Activated T-cell treated with anti-CD3 and anti-CD28 coated beads, Interleukin-2, amount 50 U/mL, for 4 hours (primary cell): ENCODE results near the gene TMEM132D. TPM values are rescaled to one million over a fixed set of nuclear protein-coding genes. Genes with fewer than 3 reads are reported as not detected.

Source experiments
- ATAC-seq, 2 donors: fragments of 200-7000 bp; cut with Tn5 transposase; one replicate each; pipeline ENCODE4 v1.10.0; 2021
- DNase-seq: peaks from one replicate; pipeline ENCODE4 v3.0.0-alpha.2; 2020
- H3K27me3 Mint-ChIP-seq: one replicate; pipeline ENCODE4 v1.8.0; 2021; ENCODE audit warnings: low read depth, mixed read lengths
- H3K36me3 Mint-ChIP-seq: one replicate; pipeline ENCODE4 v1.8.0; 2022; ENCODE audit warnings: mixed read lengths; ENCODE audit not compliant: insufficient read depth
- H3K4me1 Mint-ChIP-seq: one replicate; pipeline ENCODE4 v1.8.0; 2021; ENCODE audit warnings: low read depth, mixed read lengths
- H3K4me3 Mint-ChIP-seq: one replicate; pipeline ENCODE4 v1.8.0; 2021; ENCODE audit warnings: mild to moderate bottlenecking, moderate library complexity, mixed read lengths
- H3K9me3 Mint-ChIP-seq: one replicate; pipeline ENCODE4 v1.8.0; 2021; ENCODE audit warnings: mixed read lengths
- total RNA-seq, 3 donors: library from RNA; stranded (reverse); gene quantifications; one replicate each; pipeline ENCODE4 v1.2.1, GENCODE V29; 2021

Gene TMEM132D
- total RNA-seq, 3 donors from 2014 or later: not detected

GRCh38 chr12:129772501-129773493 is 131.0 kb downstream of the TMEM132D start:
- Mint-ChIP-seq H3K36me3 (no peaks in the 10 kb centered on the region), H3K4me3 (no peak overlapping the region), H3K4me1 (no peaks in the 10 kb centered on the region), H3K9me3 (peaks cover 5% of the 10 kb centered on the region), H3K27me3 (no peaks in the 10 kb centered on the region)
- DNase-seq (no peak), ATAC-seq (no peak)

DNA sequence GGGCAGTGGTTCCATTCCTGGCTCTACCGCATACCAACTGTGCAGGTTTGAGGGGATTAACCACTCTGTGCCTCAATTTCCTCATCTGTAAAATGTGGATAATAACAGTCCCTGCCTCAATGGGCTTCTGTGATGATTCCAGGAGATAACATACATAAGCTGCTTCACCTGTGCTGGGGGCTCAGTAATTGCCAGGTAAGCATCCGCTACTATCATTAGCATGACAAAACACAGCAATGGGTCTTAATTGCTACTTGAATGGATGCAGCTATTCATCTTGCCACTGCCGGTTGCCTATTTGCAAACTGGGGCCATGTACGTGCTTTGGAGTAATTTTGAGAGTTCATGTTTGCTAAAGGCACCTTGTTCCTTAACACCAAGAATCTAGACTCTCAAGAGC is 132.6 kb downstream of the TMEM132D start:
- DNase-seq: no peak
- no peak for ATAC-seq
- H3K4me3 Mint-ChIP-seq: no peak overlapping the region
- H3K27me3 Mint-ChIP-seq: peaks cover 2% of the 10 kb centered on the region
- H3K4me1 Mint-ChIP-seq: no peaks in the 10 kb centered on the region
- H3K9me3 Mint-ChIP-seq: peaks cover 14% of the 10 kb centered on the region
- no peaks in the 10 kb centered on the region for H3K36me3 Mint-ChIP-seq

DNA sequence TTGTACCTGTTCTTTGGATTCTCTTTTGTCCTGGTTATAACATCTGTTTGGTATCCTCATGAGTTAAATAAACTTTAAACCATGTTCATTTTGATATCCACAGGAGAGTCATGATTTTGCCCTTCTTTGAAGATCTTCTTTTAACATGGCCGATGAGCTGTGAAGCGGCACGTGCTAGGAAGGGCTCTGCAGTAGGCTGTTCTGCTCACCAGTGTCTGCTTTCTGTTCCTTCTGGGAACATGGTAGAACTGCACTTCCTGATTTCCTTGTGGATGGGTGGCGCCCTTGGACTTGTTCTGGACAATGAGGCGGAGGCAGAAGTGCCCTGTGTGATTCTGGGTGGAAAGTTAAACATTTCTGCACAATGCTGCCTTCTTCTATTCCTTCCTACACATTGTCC is 138.1 kb downstream of the TMEM132D start:
- H3K4me3 Mint-ChIP-seq: no peak overlapping the region
- H3K4me1 Mint-ChIP-seq: no peaks in the 10 kb centered on the region
- DNase-seq (no peak), ATAC-seq (no peak)
- peaks cover 19% of the 10 kb centered on the region for H3K9me3 Mint-ChIP-seq
- H3K27me3 Mint-ChIP-seq: peaks cover 2% of the 10 kb centered on the region
- no peaks in the 10 kb centered on the region for H3K36me3 Mint-ChIP-seq

DNA sequence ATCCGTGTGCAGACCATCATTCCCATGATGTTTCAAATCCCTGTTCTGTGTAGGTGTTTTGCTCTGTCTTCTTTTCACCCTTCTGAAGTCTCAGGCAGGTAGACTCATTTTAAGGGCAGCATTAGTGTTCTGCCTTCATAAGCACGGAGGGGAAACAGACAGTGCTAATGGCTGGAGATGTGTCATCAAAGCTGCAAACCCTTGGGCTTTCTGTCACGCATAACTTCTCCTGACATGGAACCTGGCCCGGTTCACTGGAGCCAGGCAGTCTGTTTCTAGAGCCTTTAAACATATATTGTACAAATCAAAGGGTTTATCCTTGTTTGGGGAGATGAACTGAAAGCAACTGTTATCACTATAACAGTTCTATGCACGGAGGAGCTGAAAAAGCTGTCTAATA is 141.4 kb downstream of the TMEM132D start:
- H3K9me3 Mint-ChIP-seq: peaks cover 16% of the 10 kb centered on the region

DNA sequence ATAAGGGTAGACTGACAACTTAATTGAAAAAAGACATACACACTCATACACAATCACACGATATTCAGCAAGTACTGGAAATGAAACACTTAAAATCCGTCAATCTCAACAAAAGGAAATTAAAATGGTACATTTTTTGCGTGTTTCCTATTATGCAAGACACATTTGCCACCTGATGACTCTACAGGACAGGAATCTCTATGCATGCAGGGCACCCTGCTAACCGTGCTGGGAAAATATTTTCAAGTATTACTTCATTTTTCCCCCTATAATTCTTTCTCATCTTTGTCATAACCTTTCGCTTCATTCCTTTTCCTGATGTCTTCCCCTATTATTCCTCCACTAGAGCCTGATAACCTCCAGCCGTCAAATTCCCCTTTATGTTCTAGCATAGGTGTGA is 150.2 kb downstream of the TMEM132D start:
- Mint-ChIP-seq H3K4me1 (no peaks in the 10 kb centered on the region), H3K27me3 (no peaks in the 10 kb centered on the region), H3K4me3 (no peak overlapping the region), H3K9me3 (no peaks in the 10 kb centered on the region), H3K36me3 (no peaks in the 10 kb centered on the region)
- no peak for ATAC-seq
- no peak for DNase-seq

More for the DNA sequence above, 141.4 kb downstream of the TMEM132D start:
- no peak for ATAC-seq
- H3K4me1 Mint-ChIP-seq: no peaks in the 10 kb centered on the region
- no peak for DNase-seq
- no peak overlapping the region for H3K4me3 Mint-ChIP-seq
- H3K36me3 Mint-ChIP-seq: no peaks in the 10 kb centered on the region
- H3K27me3 Mint-ChIP-seq: peaks cover 1% of the 10 kb centered on the region

GRCh38 chr12:129750421-129750820 is 153.4 kb downstream of the TMEM132D start:
- H3K4me1 Mint-ChIP-seq: no peaks in the 10 kb centered on the region
- no peaks in the 10 kb centered on the region for H3K36me3 Mint-ChIP-seq
- H3K4me3 Mint-ChIP-seq: no peak overlapping the region
- H3K9me3 Mint-ChIP-seq: no peaks in the 10 kb centered on the region
- ATAC-seq: no peak
- H3K27me3 Mint-ChIP-seq: no peaks in the 10 kb centered on the region
- DNase-seq: no peak

GRCh38 chr12:129746318-129746717 is 157.5 kb downstream of the TMEM132D start:
- H3K27me3 Mint-ChIP-seq: no peaks in the 10 kb centered on the region
- H3K36me3 Mint-ChIP-seq: no peaks in the 10 kb centered on the region
- H3K4me1 Mint-ChIP-seq: no peaks in the 10 kb centered on the region
- DNase-seq (no peak), ATAC-seq (no peak)
- peaks cover 6% of the 10 kb centered on the region for H3K9me3 Mint-ChIP-seq
- H3K4me3 Mint-ChIP-seq: no peak overlapping the region

GRCh38 chr12:129729170-129729569 is 174.7 kb downstream of the TMEM132D start:
- Mint-ChIP-seq H3K9me3 (peaks cover 8% of the 10 kb centered on the region), H3K4me3 (no peak overlapping the region), H3K27me3 (no peaks in the 10 kb centered on the region), H3K4me1 (no peaks in the 10 kb centered on the region), H3K36me3 (no peaks in the 10 kb centered on the region)
- no peak for DNase-seq
- ATAC-seq: no peak

DNA sequence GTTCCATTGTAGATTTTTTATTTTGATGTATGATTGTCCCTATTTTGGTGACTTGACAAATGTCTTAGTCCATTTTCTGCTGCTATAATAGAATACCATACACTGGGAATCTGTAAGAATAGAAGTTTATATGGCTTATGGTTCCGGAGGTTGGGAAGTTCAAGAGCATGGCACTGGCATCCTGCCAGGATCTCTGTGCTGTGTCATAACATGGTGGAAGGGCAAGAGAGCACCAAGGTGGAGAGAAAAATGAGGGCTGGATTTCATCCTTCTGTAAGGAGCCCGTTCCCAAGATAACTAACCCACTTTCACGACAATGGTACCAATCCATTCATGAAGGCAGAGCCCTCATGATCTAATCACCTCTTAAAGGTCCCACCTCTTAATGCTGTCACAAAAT is 176.7 kb downstream of the TMEM132D start:
- Mint-ChIP-seq H3K4me1 (no peaks in the 10 kb centered on the region), H3K9me3 (peaks cover 16% of the 10 kb centered on the region), H3K4me3 (no peak overlapping the region), H3K27me3 (no peaks in the 10 kb centered on the region), H3K36me3 (no peaks in the 10 kb centered on the region)
- ATAC-seq (no peak), DNase-seq (no peak)

DNA sequence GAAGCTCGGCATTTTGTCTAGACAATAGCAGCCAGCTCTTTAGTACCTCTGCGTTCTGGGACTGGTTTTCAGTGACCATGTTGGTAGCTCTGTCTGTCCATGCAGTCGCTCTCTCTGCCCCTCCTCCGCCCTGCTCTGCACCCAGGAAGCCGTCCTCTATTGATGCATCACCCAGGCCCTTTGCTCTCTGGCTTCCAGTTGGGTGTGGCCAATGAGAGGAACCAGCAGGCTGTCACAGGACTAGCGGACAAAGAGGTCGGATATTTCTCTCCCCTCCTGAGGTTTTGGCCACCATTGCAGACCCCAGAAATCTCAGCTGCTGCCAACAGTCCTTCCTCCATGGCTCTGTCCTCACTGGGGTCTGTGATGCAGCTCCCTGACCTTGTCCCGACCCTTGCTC is 180.6 kb downstream of the TMEM132D start:
- ATAC-seq: no peak
- DNase-seq: no peak
- Mint-ChIP-seq H3K27me3 (no peaks in the 10 kb centered on the region), H3K9me3 (peaks cover 8% of the 10 kb centered on the region), H3K36me3 (no peaks in the 10 kb centered on the region), H3K4me3 (no peak overlapping the region), H3K4me1 (no peaks in the 10 kb centered on the region)

GRCh38 chr12:129720618-129721017 is 183.2 kb downstream of the TMEM132D start:
- DNase-seq (no peak), ATAC-seq (no peak)
- Mint-ChIP-seq H3K36me3 (no peaks in the 10 kb centered on the region), H3K27me3 (no peaks in the 10 kb centered on the region), H3K4me1 (no peaks in the 10 kb centered on the region), H3K4me3 (no peak overlapping the region), H3K9me3 (peaks cover 13% of the 10 kb centered on the region)

DNA sequence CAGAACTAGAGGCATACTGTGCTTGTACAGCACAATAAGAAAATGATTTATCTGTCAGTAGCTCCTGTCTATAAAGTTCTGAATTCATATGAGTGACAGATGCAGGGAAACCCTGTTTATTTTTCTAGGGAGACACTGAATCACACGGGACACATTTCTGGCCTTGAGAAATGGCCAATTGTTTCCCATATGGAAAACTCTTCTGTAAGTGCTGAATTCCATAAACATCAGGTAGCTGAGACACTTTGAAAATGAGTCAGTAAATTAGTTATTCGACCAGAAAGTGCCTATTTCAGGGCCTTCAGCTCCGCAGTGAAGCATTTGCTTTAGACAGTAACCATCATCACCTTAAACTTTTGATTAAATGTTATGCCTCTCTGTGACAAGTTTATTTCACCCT is 184.4 kb downstream of the TMEM132D start:
- DNase-seq (no peak), ATAC-seq (no peak)
- Mint-ChIP-seq H3K9me3 (peaks cover 13% of the 10 kb centered on the region), H3K36me3 (no peaks in the 10 kb centered on the region), H3K4me3 (no peak overlapping the region), H3K4me1 (no peaks in the 10 kb centered on the region), H3K27me3 (no peaks in the 10 kb centered on the region)

DNA sequence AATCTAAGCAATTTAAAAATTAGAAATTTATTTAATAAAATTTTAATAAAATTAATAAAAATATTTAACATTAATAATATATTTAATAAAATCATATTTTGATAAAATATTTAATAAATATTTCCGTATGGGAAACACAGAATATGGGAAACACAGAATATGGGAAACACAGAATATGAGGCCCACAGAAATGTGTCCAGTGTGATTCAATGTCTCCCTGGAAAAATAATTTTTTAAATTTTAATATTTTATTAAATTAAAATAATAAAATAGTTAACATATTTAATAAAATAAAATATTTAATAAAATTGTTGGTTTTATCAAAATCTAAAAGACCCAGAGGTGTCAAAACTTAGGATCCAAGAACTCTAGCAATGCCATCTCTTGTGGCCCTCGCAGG is 186.4 kb downstream of the TMEM132D start:
- H3K36me3 Mint-ChIP-seq: no peaks in the 10 kb centered on the region
- ATAC-seq: no peak
- H3K9me3 Mint-ChIP-seq: peaks cover 8% of the 10 kb centered on the region
- DNase-seq: no peak
- H3K4me3 Mint-ChIP-seq: no peak overlapping the region
- H3K4me1 Mint-ChIP-seq: no peaks in the 10 kb centered on the region
- no peaks in the 10 kb centered on the region for H3K27me3 Mint-ChIP-seq

DNA sequence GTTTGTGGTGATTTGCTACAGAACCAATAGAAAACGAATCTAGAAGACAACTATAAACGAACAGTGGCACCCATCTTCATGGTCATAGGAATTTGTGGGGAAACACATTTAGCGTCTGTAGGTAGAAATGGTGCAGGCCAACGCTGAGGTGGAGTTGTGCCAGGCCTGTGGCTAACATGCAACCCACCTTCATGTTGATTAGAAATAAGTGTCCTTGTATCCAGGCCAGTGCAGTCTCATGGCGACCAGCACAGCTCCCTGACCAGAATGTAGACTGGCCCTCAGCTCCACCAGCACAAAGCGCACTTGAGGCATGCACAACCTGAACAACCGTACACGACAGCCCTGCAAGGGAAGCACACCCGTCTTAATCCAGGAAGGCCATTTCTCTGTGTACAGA is 187.0 kb downstream of the TMEM132D start:
- DNase-seq: no peak
- ATAC-seq: no peak
- no peak overlapping the region for H3K4me3 Mint-ChIP-seq
- no peaks in the 10 kb centered on the region for H3K36me3 Mint-ChIP-seq
- H3K9me3 Mint-ChIP-seq: peaks cover 8% of the 10 kb centered on the region
- H3K4me1 Mint-ChIP-seq: no peaks in the 10 kb centered on the region
- no peaks in the 10 kb centered on the region for H3K27me3 Mint-ChIP-seq

DNA sequence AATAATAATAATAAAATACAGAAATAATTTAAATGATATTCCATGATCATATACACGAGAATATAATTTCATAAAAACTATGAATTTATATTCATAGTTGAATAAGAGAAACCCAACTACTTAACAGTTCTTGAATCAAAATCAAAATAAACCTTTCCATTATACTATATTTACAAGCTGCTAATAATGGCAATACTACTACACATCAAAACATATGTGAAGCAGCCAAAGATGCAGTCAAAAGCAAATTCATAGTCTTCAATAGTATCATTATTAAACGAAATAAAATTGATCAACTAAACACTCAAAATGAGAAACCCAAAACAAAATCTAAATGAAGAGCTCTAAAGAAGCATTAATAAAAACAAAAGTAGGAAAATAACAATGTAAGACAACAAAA is 197.1 kb downstream of the TMEM132D start:
- no peaks in the 10 kb centered on the region for H3K27me3 Mint-ChIP-seq
- DNase-seq (no peak), ATAC-seq (no peak)
- H3K4me3 Mint-ChIP-seq: no peak overlapping the region
- no peaks in the 10 kb centered on the region for H3K36me3 Mint-ChIP-seq
- no peaks in the 10 kb centered on the region for H3K4me1 Mint-ChIP-seq
- H3K9me3 Mint-ChIP-seq: peaks cover 34% of the 10 kb centered on the region
